Glutamatergic neuron (in vitro differentiated cells): ENCODE measurements around the gene ABCA8. TPM values are rescaled to one million over a fixed set of nuclear protein-coding genes. Genes with fewer than 3 reads are reported as not detected.

ENCODE experiments used
- DNase-seq: peaks from one replicate; pipeline ENCODE4 v3.0.0; 2022
- H3K27ac Mint-ChIP-seq: one replicate; pipeline ENCODE4 v1.8.0; 2020; ENCODE audit warnings: mild to moderate bottlenecking, mixed read lengths, inconsistent platforms; ENCODE audit not compliant: unreplicated experiment
- H3K27me3 Mint-ChIP-seq: one replicate; pipeline ENCODE4 v1.8.0; 2020; ENCODE audit warnings: mild to moderate bottlenecking, moderate library complexity, mixed read lengths, inconsistent platforms; ENCODE audit not compliant: unreplicated experiment
- H3K36me3 Mint-ChIP-seq: one replicate; pipeline ENCODE4 v1.8.0; 2020; ENCODE audit warnings: mild to moderate bottlenecking, mixed read lengths, inconsistent platforms; ENCODE audit not compliant: unreplicated experiment
- H3K4me1 Mint-ChIP-seq: one replicate; pipeline ENCODE4 v1.8.0; 2020; ENCODE audit warnings: mild to moderate bottlenecking, low read depth, mixed read lengths, inconsistent platforms; ENCODE audit not compliant: unreplicated experiment
- H3K4me3 Mint-ChIP-seq: one replicate; pipeline ENCODE4 v1.8.0; 2020; ENCODE audit warnings: mild to moderate bottlenecking, mixed read lengths, inconsistent platforms; ENCODE audit not compliant: unreplicated experiment
- H3K9me3 Mint-ChIP-seq: one replicate; pipeline ENCODE4 v1.8.0; 2020; ENCODE audit warnings: mild to moderate bottlenecking, moderate library complexity, mixed read lengths, inconsistent platforms; ENCODE audit not compliant: unreplicated experiment
- total RNA-seq: library from RNA; stranded (reverse); fragmentation: NEBNext Ultra II Directional; extraction: Animal tissue kit (Norgen Biotek cat#: 25700); gene quantifications from one replicate; pipeline ENCODE4 v1.2.1, GENCODE V29; 2021; ENCODE audit not compliant: unreplicated experiment
- TF ChIP-seq, protein P1 (sequence below): fragments of 200-600 bp; sonication (generic); IDR thresholded peaks from one replicate; pipeline ENCODE4 v1.5.0; 2021; ENCODE audit not compliant: partially characterized antibody, unreplicated experiment

The ABCA8 gene
- total RNA-seq, 1 donor from 2014 or later = not detected

DNA sequence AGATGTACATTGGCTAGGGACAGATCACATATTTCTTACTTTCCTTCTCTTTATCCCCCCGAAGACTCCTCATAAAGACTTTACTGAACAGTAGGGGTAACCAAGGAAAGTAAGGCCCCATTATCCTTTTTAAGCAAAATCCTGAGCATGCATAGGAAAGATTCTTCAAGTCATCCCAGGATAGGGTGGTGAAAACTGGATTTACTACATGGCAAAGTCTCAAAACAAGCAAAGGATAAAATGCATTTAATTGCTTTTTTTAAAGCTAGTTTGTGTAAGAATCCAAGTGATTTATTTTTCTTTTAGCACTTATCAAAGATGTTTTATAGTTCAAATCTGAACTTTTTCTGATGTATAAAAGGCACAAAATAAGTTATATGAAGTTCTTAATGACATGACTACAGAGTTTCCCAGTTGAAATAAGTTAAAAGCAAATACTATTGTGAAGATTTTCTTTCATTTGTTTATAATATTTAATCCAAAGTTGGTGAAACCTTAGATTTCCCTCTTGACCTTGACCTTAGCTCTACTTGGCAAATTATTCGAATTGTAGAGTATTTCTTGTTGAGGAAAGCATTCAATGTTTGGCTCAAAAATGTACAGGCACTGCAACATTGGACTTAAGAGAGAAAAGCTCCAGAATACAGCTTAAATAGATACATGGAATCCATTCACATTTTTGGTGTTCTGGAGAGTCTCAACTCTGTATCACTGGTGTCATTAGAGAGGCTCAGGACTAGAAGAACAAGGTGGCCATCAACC lies 104.3 kb downstream of the ABCA8 start:
- no peak overlapping the region for H3K27ac Mint-ChIP-seq
- no peak overlapping the region for H3K4me3 Mint-ChIP-seq
- H3K9me3 Mint-ChIP-seq = no peaks in the 10 kb centered on the region

GRCh38 chr17:68849673-68850610 lies 105.2 kb downstream of the ABCA8 start:
- Mint-ChIP-seq H3K4me1 (no peaks in the 10 kb centered on the region), H3K36me3 (no peaks in the 10 kb centered on the region), H3K9me3 (no peaks in the 10 kb centered on the region), H3K4me3 (no peak overlapping the region), H3K27ac (no peak overlapping the region), H3K27me3 (peaks cover 4% of the 10 kb centered on the region)
- TF ChIP-seq, protein P1, sequence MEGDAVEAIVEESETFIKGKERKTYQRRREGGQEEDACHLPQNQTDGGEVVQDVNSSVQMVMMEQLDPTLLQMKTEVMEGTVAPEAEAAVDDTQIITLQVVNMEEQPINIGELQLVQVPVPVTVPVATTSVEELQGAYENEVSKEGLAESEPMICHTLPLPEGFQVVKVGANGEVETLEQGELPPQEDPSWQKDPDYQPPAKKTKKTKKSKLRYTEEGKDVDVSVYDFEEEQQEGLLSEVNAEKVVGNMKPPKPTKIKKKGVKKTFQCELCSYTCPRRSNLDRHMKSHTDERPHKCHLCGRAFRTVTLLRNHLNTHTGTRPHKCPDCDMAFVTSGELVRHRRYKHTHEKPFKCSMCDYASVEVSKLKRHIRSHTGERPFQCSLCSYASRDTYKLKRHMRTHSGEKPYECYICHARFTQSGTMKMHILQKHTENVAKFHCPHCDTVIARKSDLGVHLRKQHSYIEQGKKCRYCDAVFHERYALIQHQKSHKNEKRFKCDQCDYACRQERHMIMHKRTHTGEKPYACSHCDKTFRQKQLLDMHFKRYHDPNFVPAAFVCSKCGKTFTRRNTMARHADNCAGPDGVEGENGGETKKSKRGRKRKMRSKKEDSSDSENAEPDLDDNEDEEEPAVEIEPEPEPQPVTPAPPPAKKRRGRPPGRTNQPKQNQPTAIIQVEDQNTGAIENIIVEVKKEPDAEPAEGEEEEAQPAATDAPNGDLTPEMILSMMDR = no peak
- DNase-seq = no peak

More for the DNA sequence above, 104.3 kb downstream of the ABCA8 start:
- TF ChIP-seq, protein P1 = no peak
- Mint-ChIP-seq H3K4me1 (no peaks in the 10 kb centered on the region), H3K27me3 (peaks cover 4% of the 10 kb centered on the region), H3K36me3 (no peaks in the 10 kb centered on the region)
- no peak for DNase-seq

DNA sequence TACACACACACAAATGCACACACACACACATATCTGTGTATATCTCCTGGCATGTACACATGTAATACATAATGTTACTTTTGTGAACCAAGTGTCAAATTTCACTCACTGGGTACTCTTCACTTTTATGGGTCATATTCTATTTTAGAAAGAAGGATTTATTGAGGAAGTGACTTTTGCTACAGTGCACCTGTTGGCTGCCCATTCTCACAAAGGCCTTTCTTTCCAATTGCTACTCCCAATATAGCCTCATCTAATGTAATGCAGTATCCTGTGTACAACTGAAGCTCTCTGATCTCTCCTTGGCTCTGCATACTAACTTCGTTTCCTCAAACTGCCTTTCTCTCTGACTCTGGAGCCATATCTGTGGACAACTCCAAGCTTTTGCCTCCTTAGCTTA lies 107.5 kb downstream of the ABCA8 start:
- no peak for DNase-seq
- Mint-ChIP-seq H3K27ac (no peak overlapping the region), H3K9me3 (no peaks in the 10 kb centered on the region), H3K36me3 (no peaks in the 10 kb centered on the region), H3K4me3 (no peak overlapping the region), H3K4me1 (no peaks in the 10 kb centered on the region), H3K27me3 (no peaks in the 10 kb centered on the region)
- TF ChIP-seq, protein P1 = no peak

DNA sequence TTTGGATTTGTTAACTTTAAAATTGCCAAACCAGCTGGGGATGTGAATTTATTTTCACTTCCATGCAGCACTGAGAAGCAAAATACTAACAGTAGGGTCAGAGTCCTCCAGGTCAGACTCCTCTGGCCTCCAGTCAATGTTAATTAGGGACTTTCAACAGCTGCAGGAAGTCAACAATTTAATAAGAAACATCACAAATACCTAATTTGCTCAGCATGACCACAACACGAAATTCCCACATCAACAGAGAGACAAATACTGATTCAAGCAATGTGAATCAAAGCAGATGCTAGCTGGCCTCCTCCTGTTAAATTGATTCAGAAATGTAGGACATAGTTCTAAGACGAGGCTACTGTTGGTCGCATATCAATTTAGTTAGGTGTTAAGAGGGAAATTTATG lies 111.7 kb downstream of the ABCA8 start:
- Mint-ChIP-seq H3K9me3 (no peaks in the 10 kb centered on the region), H3K27me3 (peaks cover 2% of the 10 kb centered on the region), H3K4me1 (no peaks in the 10 kb centered on the region), H3K36me3 (no peaks in the 10 kb centered on the region), H3K4me3 (no peak overlapping the region), H3K27ac (no peak overlapping the region)
- TF ChIP-seq, protein P1 = no peak
- no peak for DNase-seq

DNA sequence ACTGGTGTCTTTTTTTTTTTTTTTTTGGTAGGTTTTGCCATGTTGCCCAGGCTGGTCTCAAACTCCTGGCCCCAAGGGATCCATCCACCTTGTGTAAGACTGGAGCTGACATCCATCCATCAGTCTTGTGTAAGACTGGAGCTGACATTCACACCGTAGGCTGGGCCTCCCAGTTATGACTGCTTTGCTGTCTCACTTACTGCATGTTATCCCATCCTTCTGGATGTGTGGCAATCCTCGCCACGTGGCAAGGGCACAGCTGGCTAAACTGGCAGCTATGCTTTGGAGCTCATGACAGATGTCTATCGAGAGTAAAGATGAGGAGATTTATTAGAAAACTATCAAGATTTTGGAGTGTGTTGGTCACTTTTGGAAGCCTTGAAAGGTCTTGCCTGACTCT lies 115.1 kb downstream of the ABCA8 start:
- H3K9me3 Mint-ChIP-seq = no peaks in the 10 kb centered on the region
- no peak for DNase-seq
- H3K36me3 Mint-ChIP-seq = no peaks in the 10 kb centered on the region
- H3K27ac Mint-ChIP-seq = no peak overlapping the region
- peaks cover 3% of the 10 kb centered on the region for H3K27me3 Mint-ChIP-seq
- TF ChIP-seq, protein P1 = no peak
- H3K4me1 Mint-ChIP-seq = no peaks in the 10 kb centered on the region
- H3K4me3 Mint-ChIP-seq = no peak overlapping the region
